ENCODE measurements around the gene ADARB1. TPM values are rescaled to one million over a fixed set of nuclear protein-coding genes. Genes with fewer than 3 reads are reported as not detected.

The ADARB1 gene
- total RNA-seq, 1 experiment from 2014 or later = 31.9 TPM

DNA sequence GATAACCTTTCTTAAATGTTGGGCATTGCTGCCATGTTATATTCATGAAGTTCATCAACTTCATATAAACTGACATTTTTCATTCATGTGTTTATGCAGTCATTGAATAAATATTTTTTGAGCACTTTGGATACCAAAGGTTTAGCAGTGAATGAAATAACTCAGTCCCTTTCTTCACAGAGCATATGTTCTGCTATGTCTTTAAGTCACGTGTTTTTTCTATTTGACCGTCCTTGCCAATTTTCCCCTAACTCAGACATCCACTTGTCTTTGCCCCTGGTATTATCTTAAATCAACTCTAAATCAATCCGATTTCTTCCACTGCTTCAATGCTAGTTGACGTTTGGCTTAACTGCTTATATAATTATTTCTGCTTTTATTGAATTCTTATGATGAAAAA is 16.6 kb downstream of the ADARB1 start:
- BruUV-seq (replicated peaks) = no TSS peak
- H3K36me3 ChIP-seq (ENCODE audit: insufficient read depth, low read length, poor library complexity, severe bottlenecking) = no peaks in the 10 kb centered on the region
- H3K27me3 ChIP-seq (replicated peaks; ENCODE audit: insufficient read depth, low read depth, low read length, poor library complexity) = no peaks in the 10 kb centered on the region
- no peak for DNase-seq (ENCODE audit: low spot score)
- no peaks in the 10 kb centered on the region for H3K9me3 ChIP-seq (ENCODE audit: low read depth, low read length, poor library complexity, severe bottlenecking)
- POLR2A ChIA-PET (ENCODE audit: low non-redundant PET) = no interaction called here
- H3K4me3 ChIP-seq (ENCODE audit: low read depth, low read length, poor library complexity, severe bottlenecking) = no peak overlapping the region
- H3K27ac ChIP-seq (ENCODE audit: low read depth, low read length, poor library complexity, severe bottlenecking) = no peak overlapping the region
- peaks cover 14% of the 10 kb centered on the region for H3K4me1 ChIP-seq (ENCODE audit: insufficient read depth, low read length, poor library complexity, severe bottlenecking)
- no peak for TF ChIP-seq EZH2 (IDR thresholded peaks at IDR 0.05; ENCODE audit: borderline replicate concordance, low read depth, low read length, poor library complexity, severe bottlenecking)
- TF ChIP-seq CTCF (conservative IDR thresholded peaks at IDR 0.05; ENCODE audit: low read depth, low read length) = no peak
- CTCF ChIA-PET = no interaction called here
- intact Hi-C loops (cut with micrococcal nuclease; ENCODE audit: unreplicated experiment) = no loop called here

DNA sequence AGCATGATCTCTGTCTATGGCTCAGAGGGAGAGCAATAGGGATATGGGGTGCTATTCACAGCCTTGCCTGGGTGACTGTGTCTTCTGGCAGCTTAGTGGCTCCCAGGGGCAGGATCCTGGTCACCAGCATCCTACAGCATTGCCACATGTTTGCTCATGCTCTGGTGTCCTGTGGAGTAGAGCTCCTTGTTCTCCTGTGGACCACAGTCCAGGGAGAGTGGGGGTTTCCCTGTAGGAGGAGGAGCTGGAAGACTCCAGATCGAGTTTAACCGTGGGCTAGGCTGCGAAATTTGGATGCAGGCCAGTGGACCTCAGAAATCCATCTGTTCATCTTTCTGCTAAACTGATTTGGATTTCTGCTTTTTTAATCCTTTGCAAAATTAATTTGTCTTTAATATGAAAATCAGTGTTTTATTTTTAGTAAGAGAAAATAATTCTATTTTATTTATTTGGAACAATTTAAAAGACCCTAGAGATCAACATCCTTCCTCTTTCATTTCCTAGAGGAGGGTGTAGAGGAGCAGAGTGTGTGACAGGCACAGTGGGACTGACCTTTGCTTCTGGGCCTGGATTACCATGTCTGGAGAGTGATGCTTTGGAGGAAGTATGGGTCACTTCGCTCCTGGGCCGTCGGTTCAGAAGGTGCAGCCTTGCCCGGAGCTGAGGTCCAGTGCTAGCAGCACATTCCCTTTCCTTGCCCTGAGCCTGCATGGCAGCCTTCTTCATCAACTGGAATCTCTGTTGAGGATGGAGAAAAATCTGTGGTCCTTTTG is 17.4 kb downstream of the ADARB1 start:
- H3K36me3 ChIP-seq (ENCODE audit: insufficient read depth, low read length, poor library complexity, severe bottlenecking) = no peaks in the 10 kb centered on the region
- no peak overlapping the region for H3K4me3 ChIP-seq (ENCODE audit: low read depth, low read length, poor library complexity, severe bottlenecking)
- intact Hi-C loops (cut with micrococcal nuclease; ENCODE audit: unreplicated experiment) = no loop called here
- no peak for TF ChIP-seq EZH2 (IDR thresholded peaks at IDR 0.05; ENCODE audit: borderline replicate concordance, low read depth, low read length, poor library complexity, severe bottlenecking)
- TF ChIP-seq CTCF (conservative IDR thresholded peaks at IDR 0.05; ENCODE audit: low read depth, low read length) = no peak
- ChIA-PET CTCF (interaction anchor here (1.2 kb wide), 1 partner anchor 11 kb away, joined by 3 read pairs; no protein-coding TSS in a partner anchor), POLR2A (ENCODE audit: low non-redundant PET) (no interaction called here)
- DNase-seq (ENCODE audit: low spot score) = no peak
- no TSS peak for BruUV-seq (replicated peaks)
- no peaks in the 10 kb centered on the region for H3K27me3 ChIP-seq (replicated peaks; ENCODE audit: insufficient read depth, low read depth, low read length, poor library complexity)
- no peaks in the 10 kb centered on the region for H3K9me3 ChIP-seq (ENCODE audit: low read depth, low read length, poor library complexity, severe bottlenecking)
- peaks cover 14% of the 10 kb centered on the region for H3K4me1 ChIP-seq (ENCODE audit: insufficient read depth, low read length, poor library complexity, severe bottlenecking)
- H3K27ac ChIP-seq (ENCODE audit: low read depth, low read length, poor library complexity, severe bottlenecking) = no peak overlapping the region

- no peak for TF ChIP-seq EZH2 (IDR thresholded peaks at IDR 0.05; ENCODE audit: borderline replicate concordance, low read depth, low read length, poor library complexity, severe bottlenecking)
- no peak for TF ChIP-seq CTCF (conservative IDR thresholded peaks at IDR 0.05; ENCODE audit: low read depth, low read length)
- no TSS peak for BruUV-seq (replicated peaks)
- intact Hi-C loops (cut with micrococcal nuclease; ENCODE audit: unreplicated experiment) = no loop called here
Measured at GRCh38 chr21:45093035-45093532, 18.7 kb downstream of the ADARB1 start.

More at GRCh38 chr21:45093035-45093532, 18.7 kb downstream of the ADARB1 start:
- ChIA-PET CTCF (no interaction called here), POLR2A (ENCODE audit: low non-redundant PET) (no interaction called here)
- H3K4me3 ChIP-seq (ENCODE audit: low read depth, low read length, poor library complexity, severe bottlenecking) = no peak overlapping the region
- peaks cover 14% of the 10 kb centered on the region for H3K4me1 ChIP-seq (ENCODE audit: insufficient read depth, low read length, poor library complexity, severe bottlenecking)
- H3K27me3 ChIP-seq (replicated peaks; ENCODE audit: insufficient read depth, low read depth, low read length, poor library complexity) = no peaks in the 10 kb centered on the region
- H3K27ac ChIP-seq (ENCODE audit: low read depth, low read length, poor library complexity, severe bottlenecking) = no peak overlapping the region
- H3K9me3 ChIP-seq (ENCODE audit: low read depth, low read length, poor library complexity, severe bottlenecking) = no peaks in the 10 kb centered on the region
- DNase-seq (ENCODE audit: low spot score) = no peak
- H3K36me3 ChIP-seq (ENCODE audit: insufficient read depth, low read length, poor library complexity, severe bottlenecking) = no peaks in the 10 kb centered on the region
